ENCODE data around the gene SLCO3A1. TPM values are rescaled to one million over a fixed set of nuclear protein-coding genes. Genes with fewer than 3 reads are reported as not detected.

Gene SLCO3A1
- total RNA-seq, 4 donors from 2014 or later = 12.1 to 22.3 (median 13.5) TPM

- TF ChIP-seq CTCF (IDR thresholded peaks at IDR 0.05; ENCODE audit: low read depth) = no peak
Measured at GRCh38 chr15:92021792-92022191, 168.3 kb downstream of the SLCO3A1 start.

GRCh38 chr15:92023965-92024364 lies 170.5 kb downstream of the SLCO3A1 start:
- TF ChIP-seq CTCF (IDR thresholded peaks at IDR 0.05; ENCODE audit: low read depth) = no peak

- no peak for TF ChIP-seq CTCF (IDR thresholded peaks at IDR 0.05; ENCODE audit: low read depth)
Measured at GRCh38 chr15:92025706-92026270, 172.3 kb downstream of the SLCO3A1 start.

GRCh38 chr15:92028389-92028724 lies 174.8 kb downstream of the SLCO3A1 start:
- TF ChIP-seq CTCF (IDR thresholded peaks at IDR 0.05; ENCODE audit: low read depth) = no peak

- no peak for TF ChIP-seq CTCF (IDR thresholded peaks at IDR 0.05; ENCODE audit: low read depth)
Measured at GRCh38 chr15:92029767-92030166, 176.3 kb downstream of the SLCO3A1 start.

GRCh38 chr15:92033314-92033713 lies 179.8 kb downstream of the SLCO3A1 start:
- TF ChIP-seq CTCF (IDR thresholded peaks at IDR 0.05; ENCODE audit: low read depth) = no peak

GRCh38 chr15:92033723-92034122 lies 180.2 kb downstream of the SLCO3A1 start:
- TF ChIP-seq CTCF (IDR thresholded peaks at IDR 0.05; ENCODE audit: low read depth) = no peak

Measured in subcutaneous adipose tissue (tissue), 4 donors.